Ishikawa (cell line): ENCODE data around the gene RBM39.

Source experiments
- CREB1 ChIP-seq: IDR thresholded peaks from 2 replicates; pipeline ENCODE4 v1.6.1; 2012; ENCODE audit warnings: low read depth
- EGR1 ChIP-seq: IDR thresholded peaks from 2 replicates; pipeline ENCODE4 v1.6.1; 2012
- NFIC ChIP-seq: IDR thresholded peaks from 2 replicates; pipeline ENCODE4 v1.6.1; 2012
- RAD21 ChIP-seq: IDR thresholded peaks from 2 replicates; pipeline ENCODE4 v1.6.1; 2012; ENCODE audit warnings: low read depth
- USF1 ChIP-seq: IDR thresholded peaks from 2 replicates; pipeline ENCODE4 v1.6.1; 2012
- YY1 ChIP-seq: IDR thresholded peaks from 2 replicates; pipeline ENCODE4 v1.6.1; 2012; ENCODE audit warnings: low read depth

- TF ChIP-seq CREB1 = no peak
- TF ChIP-seq EGR1 = no peak
- no peak for TF ChIP-seq NFIC
- no peak for TF ChIP-seq RAD21
- no peak for TF ChIP-seq YY1
- no peak for TF ChIP-seq USF1
Measured at GRCh38 chr20:35702824-35703695, 39.0 kb downstream of the RBM39 start.
